Posterior cingulate gyrus (tissue), 11 donors: ENCODE data around the gene ABCB1.

Source experiments
- DNase-seq, 10 donors: peaks; one replicate each; pipeline versions ENCODE4 v3.0.0 to v3.0.0-alpha.2; 2020 to 2021; ENCODE audit warnings: mixed read lengths in 3 of 10
- intact Hi-C: fragments of 100-400 bp; cut with DNase I; formaldehyde crosslinking; loops from one replicate; pipeline ENCODE4 v1.15.1; 2023

The ABCB1 gene

DNA sequence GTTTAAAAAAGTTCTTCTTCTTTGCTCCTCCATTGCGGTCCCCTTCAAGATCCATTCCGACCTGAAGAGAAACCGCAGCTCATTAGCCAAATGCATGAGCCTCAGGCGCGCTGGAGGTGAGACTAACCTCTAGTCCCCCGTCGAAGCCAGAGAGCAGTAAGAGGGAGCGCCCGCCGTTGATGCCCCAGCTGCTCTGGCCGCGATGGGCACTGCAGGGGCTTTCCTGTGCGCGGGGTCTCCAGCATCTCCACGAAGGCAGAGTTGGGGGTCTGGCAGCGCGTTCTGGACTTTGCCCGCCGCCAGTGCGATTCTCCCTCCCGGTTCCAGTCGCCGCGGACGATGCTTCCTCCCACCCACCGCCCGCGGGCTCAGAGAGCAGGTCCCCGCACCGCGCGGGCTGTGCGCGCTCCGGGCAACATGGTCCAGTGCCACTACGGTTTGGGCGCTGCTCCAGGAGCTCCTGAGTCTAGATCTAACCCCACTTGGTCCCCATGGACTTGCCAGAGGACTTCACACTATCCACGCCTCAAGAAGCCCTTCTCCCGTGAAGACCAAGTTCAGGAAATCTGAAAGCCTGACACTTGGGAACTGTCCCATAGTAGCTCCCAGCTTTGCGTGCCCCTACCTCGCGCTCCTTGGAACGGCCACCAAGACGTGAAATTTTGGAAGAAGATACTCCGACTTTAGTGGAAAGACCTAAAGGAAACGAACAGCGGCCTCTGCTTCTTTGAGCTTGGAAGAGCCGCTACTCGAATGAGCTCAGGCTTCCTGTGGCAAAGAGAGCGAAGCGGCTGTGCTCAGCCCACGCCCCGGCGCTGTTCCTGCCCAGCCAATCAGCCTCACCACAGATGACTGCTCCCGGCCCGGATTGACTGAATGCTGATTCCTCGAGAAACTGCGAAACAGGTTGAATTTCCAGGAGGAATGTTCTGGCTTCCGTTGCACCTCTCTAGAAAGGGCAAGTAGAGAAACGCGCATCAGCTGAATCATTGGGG, at the start of gene ABCB1:
Gene ABCB1, minus strand, starts transcription at position 755 of the 995 bp plus-strand sequence. Its CDS starts 700 bp downstream, at position 55.
- peak; percentile 14 to 91 (median 54) for DNase-seq
- intact Hi-C loops = no loop called here

GRCh38 chr7:87648316-87648715, 47.6 kb upstream of the ABCB1 start:
- intact Hi-C loops = no loop called here
- no peak for DNase-seq

DNA sequence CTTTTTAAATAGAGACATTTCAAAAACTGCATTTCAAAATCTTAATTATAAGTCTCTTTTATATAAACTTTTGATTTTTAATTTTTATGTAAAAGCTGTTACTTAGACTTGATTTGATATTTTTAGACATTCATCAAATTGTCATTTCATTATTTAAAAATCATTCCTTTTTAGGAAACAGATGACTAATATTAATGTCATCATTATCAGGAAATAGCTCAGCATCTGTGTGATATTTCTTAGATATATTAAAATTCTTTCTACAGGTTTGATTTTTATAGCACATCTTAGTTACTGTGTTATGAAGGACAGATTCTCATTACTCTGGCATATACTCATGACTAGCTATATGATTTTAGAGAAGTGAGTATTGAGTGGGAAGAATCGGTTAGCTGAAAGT, 44.8 kb upstream of the ABCB1 start:
- no peak for DNase-seq
- intact Hi-C loops = no loop called here

- DNase-seq = no peak
- intact Hi-C loops = no loop called here
Measured at GRCh38 chr7:87635921-87636320, 35.2 kb upstream of the ABCB1 start.

- peak in 8 of 10 donors; percentile 11 to 88 (median 38) for DNase-seq
- intact Hi-C loops = no loop called here
Measured at GRCh38 chr7:87628780-87629569, 28.3 kb upstream of the ABCB1 start.

- intact Hi-C loops = no loop called here
Measured at GRCh38 chr7:87627634-87627994, 26.9 kb upstream of the ABCB1 start.

DNA sequence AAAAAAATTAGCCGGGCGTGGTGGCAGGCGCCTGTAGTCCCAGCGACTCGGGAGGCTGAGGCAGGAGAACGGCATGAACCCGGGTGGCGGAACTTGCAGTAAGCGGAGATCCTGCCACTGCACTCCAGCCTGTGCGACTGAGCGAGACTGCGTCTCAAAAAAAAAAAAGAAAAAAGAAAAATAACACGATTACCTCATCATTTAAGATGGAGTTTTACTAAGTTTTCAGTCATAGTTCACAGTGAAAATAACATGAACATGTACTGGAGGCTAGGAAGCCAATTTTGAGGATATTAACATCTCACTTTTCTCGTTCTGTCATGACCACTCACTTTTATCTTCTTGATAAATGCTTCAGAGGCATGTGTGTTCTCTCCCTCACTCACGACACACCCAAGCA, 24.4 kb upstream of the ABCB1 start:
- no peak for DNase-seq
- intact Hi-C loops = no loop called here

More at GRCh38 chr7:87627634-87627994, 26.9 kb upstream of the ABCB1 start:
- DNase-seq = peak in 7 of 10 donors; percentile 24 to 87 (median 33)

DNA sequence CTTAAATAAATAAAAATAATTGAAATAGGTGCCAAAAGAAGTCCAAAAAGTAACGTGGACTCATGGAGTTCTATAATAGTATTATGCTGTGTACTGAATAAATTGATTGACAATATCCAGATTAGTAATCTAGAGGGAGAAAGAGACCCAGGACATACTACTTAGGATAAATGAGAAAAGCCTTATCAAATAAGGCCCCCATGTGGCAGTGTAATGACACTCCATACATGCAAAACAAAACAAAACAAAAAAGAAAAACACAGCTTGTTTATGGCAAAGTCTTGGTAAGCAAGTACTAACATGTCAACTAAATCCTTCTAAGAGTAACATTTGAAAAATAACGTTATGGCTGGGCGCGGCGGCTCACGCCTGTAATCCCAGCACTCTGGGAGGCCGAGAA, 23.9 kb upstream of the ABCB1 start:
- DNase-seq = no peak
- intact Hi-C loops = no loop called here

GRCh38 chr7:87615197-87615596, 14.5 kb upstream of the ABCB1 start:
- intact Hi-C loops = no loop called here
- no peak for DNase-seq

DNA sequence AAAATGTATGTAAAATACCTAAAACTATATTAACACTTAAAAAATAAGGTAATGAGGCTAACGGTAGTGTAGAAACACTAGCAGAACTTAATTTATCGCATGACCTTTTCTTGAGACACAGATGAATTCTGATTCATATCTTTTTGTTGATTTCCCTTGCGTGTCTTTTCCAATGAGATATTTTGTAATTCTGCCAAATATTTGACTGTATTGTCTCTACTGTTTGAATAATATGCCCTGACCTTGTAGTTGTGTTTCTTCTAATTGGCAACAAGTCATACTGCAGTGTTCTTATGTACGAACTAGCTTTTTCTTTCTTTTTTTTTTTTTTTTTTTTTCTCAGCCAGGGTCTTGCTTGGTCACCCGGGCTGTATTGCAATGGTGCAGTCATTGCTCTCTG, 9.2 kb upstream of the ABCB1 start:
- intact Hi-C loops = no loop called here

GRCh38 chr7:87608431-87608830, 7.7 kb upstream of the ABCB1 start:
- intact Hi-C loops = no loop called here
- DNase-seq = no peak

More for the DNA sequence above, 9.2 kb upstream of the ABCB1 start:
- DNase-seq = no peak

DNA sequence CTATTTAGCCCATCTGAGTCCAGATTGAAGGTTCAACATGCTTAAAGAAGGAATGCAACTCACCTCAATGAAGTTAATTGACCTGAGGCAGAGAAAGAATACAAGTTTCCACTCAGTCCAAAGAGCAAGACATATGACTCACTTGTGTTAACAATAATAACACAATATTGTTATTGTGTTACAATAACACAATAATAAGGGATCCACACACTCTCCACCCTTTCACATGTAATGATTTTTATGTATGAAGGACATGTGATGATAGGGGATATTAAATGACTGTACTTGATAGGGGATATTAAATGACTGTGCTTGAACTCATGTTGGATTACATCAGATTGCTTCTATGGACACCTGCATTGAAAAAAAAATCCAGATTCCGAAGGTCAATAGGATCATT, 3.6 kb upstream of the ABCB1 start:
- intact Hi-C loops = no loop called here
- DNase-seq = no peak

DNA sequence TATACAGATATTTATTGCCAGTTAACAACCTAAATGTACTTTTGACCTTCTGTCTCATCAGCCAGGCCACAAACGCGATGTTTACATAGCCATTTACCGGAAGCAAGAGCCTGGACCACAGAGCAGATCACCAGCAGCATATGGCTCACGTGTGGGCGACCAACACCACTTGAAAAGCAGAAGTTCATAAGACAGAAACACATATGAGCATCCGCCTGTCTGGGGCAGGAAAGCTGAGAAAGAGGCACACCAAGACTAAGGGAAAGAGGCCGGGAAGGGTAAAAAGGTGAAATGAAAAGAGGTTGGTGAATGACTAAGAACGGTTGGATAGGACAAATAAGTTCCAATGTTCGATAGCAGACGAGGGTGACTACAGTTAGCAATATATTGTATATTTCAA, 1.3 kb downstream of the ABCB1 start:
- no peak for DNase-seq
- intact Hi-C loops = no loop called here

DNA sequence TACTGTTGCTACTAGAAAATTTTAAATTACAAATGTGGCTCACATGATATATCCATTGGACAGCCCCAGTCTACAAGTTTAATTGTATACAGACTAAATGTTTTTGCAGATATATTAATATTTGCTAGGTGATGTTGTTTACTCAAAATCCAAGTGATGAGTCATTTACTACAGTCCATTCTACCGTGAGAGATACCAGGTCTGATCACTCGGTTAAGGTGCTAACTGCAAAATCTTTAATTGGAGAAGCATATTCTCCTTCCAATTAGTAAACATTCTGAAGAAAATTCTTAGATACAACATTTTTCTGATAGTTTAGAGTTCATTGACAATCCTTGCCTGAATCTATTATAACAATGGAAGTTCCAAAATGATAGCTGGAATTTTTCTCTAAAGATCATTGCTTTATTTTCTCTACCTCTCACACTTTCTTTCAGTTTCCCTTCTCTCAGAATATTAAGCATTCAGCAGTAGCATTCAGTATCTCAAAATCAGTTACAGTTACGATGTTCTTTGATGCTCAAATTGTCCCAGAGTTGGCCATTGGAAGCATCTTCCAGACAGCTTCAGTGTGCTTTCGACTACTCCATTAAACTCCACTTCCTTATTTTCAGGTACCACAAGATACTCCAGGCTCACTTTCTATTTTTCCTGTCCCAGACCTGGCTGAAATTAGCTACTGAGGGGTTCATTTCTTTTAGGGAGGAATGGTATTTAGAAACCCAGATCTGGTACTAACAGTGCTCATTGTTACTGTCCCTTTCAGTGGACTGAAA, 2.3 kb downstream of the ABCB1 start:
- intact Hi-C loops = no loop called here
- DNase-seq = no peak

- DNase-seq = no peak
Measured at GRCh38 chr7:87596696-87597095, 4.0 kb downstream of the ABCB1 start.

DNA sequence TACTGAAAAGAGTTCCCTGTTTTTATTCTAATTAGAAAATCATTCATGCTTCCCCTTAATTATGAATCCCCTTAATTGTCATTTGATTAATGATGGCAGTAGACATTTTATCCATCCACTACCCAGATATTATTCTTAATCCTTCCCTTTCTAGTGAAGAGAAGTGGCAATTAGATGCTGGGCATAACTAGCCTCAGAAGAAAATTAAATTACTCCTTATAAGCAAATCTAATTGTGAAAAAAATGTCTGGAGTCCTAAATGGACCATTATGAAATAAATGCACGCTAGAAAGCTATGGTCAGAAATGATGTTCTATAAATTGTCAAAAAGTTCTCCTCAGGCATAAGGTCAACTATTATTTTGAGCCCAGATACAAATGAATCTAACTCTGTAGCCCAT, 4.5 kb downstream of the ABCB1 start:
- intact Hi-C loops = no loop called here
- DNase-seq = no peak

More at GRCh38 chr7:87596696-87597095, 4.0 kb downstream of the ABCB1 start:
- intact Hi-C loops = no loop called here

DNA sequence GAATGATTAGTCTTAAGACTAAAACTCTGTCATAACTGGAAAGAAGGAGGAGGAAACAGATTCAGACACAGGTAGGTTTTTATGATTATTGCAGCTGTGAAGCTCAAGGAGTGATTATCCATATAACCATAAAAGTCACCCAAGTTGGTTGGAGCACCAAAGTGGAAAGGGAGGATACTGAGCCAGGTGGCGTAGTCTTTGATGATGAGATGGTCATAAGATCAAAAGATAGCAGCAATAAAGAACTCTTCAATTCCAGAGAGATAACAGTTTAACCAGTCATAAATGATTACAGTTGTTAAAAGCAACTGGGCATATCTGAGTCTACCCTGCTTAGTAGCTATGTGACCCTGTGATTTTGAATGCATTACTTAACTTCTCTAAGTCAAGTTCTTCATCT, 8.4 kb downstream of the ABCB1 start:
- DNase-seq = no peak
- intact Hi-C loops = no loop called here

DNA sequence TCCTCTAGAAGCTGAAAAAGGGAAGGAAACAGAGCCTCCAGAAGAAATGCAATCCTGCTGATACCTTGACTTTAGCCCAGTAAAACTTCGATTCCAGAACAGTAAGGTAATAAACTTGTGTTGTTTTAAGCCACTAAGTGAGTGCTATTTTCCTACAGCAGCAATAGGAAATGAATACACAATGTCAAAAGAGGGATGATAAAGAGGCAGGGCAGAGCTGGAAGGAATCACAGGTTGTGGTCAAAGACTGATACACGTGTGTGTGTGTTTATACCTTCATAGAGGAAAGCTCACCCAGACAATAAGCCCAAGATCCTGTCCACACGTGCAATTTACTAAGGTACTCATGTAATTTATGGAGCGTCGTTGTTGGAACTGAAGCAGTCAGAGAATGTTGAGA, 9.5 kb downstream of the ABCB1 start:
- intact Hi-C loops = no loop called here
- no peak for DNase-seq

DNA sequence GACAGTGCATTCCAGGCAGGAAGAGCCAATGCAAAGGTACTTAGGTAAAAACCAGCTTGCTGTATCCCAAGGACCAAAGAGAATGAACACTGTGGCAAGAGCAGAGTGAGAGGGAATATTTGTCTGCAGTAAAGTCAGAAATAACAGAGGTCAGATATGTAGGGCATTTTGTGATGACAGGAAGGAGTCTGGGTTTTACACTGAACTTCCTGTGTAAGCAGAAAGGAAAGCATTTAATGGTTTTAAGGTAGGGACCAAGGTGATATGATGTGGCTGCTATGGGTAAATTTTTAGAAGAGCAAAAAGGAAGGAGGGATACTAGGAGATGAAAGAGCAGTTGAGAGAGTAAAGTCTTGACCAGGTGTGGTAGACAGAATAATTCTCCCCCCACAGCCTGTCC, 10.1 kb downstream of the ABCB1 start:
- intact Hi-C loops = no loop called here
- DNase-seq = no peak

GRCh38 chr7:87589631-87590030, 11.1 kb downstream of the ABCB1 start:
- DNase-seq = no peak
- intact Hi-C loops = no loop called here

DNA sequence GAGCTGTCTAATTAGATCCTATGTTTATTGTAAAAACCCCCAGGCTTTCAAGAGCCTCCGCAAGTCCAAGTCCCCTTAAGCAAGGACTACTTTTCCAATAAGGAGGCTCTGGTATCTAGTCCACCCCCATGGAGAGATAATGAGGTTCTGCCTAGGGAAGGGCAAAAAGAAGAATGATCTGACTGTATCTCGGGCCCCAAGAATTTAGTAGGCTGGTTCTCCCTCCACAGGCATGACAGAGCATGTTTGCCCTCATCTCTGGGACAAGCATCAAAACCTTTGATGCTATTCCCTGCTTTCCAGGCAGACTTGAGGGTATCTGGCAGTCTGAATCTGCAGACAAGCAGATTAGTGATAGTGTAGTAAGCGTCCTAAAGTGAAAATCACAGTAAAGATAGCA, 19.0 kb downstream of the ABCB1 start:
- DNase-seq = no peak
- intact Hi-C loops = no loop called here
